HTERT RPE-1 (cell line): Measurements from ENCODE around the gene EGLN1.

Experiments used
- in situ Hi-C: fragments of 300-500 bp; cut with MboI; formaldehyde crosslinking; loops from 4 replicates; pipeline ENCODE4 v1.14.3; 2020; ENCODE audit warnings: low sequenced_read_pairs

The EGLN1 gene

DNA sequence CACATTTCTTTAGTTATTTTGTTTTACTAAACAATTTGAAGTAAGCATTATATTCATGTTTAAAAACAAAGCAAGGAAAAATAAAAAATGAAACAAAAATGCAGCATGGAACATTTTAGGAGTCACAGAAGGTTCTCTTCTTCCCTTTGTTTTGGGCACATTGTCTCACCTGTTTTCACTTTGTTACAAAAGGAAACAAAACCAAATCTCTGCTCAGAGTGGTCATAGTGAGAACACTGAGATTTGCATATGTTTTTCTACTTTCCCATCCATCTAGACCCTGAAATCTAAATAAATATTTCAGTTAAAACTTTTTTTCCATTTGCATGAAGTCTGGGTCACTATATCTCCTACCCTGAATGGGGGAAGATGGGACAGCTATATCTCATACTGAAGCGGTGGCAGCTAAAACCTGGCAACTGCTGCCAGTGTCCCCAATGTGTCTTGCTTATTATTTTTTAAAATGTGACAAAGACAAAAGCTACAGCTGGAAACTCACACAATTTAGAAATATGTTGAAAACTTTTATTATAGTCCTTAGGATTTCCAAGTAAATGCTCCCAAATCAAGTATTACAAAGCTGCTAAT, 87.9 kb downstream of the EGLN1 start:
- in situ Hi-C loops = no loop called here

GRCh38 chr1:231332761-231333160, 89.3 kb downstream of the EGLN1 start:
- in situ Hi-C loops = no loop called here

DNA sequence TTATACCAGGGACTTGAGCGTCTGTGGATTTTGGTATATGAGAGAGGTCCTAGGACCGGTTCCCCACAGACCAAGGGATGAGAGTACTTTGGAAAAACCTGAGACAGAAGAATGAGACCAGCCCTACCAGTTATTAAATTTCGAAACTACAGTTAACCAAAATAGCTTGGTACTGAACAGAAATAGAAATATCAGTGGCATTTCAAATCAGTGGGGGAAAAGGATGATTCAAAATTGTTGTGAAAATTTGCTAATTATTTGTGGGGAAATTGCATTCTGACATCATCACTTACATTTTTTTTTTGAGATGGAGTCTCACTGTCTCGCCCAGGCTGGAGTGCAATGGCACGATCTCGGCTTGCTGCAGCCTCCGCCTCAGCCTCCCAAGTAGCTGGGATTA, 92.6 kb downstream of the EGLN1 start:
- in situ Hi-C loops = no loop called here

DNA sequence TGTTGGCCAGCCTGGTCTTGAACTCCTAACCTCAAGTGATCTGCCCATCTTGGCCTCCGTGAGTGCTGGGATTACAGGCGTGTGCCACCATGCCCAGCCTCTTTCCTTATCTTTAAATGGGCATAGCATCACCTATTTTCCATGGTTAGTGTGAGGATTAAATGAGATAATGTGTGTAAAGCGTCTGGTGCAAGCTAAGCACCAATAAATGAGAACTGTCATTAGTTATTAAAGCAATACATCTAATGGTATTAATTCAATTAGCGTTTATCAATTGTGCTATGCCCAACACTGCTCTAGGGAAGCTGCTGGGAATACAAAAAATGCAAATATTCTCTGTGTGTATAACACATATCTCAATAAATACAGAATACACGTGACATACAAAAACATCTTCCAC, 94.5 kb downstream of the EGLN1 start:
- in situ Hi-C loops = no loop called here

GRCh38 chr1:231326248-231326647, 95.8 kb downstream of the EGLN1 start:
- in situ Hi-C loops = no loop called here

- in situ Hi-C loops = no loop called here
These were observed 97.4 kb downstream of the EGLN1 start for GRCh38 chr1:231324660-231325059.

DNA sequence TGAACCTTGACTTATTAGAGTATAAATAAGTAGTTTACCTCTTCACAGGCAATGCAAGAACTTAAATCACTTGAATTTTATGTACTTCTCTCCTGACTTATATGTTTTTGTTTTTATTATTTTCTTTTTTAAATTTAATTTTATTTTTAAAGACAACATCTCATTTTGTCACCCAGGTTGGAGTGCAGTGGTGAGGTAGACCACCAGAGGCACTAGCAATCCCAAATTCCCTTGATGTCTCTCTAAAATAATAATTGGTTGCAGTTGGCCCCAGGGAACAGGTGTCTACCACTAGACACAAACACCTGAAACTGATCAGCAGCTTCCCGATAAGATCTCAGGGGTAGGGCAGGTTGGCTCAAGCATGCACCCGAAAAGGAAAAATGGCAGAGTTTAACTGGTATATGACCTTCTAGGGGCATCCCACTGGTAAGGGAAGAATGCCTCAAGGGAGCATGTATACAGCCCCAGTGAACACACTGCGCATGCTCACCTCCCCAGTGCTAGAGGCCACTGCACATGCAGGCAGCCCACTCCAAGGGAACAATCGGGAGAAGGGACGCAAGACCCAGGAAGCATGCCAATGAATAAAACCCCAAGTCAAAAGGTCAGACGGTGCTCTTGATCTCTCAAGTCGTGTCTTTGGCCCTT, 99.1 kb downstream of the EGLN1 start:
- in situ Hi-C loops = no loop called here

DNA sequence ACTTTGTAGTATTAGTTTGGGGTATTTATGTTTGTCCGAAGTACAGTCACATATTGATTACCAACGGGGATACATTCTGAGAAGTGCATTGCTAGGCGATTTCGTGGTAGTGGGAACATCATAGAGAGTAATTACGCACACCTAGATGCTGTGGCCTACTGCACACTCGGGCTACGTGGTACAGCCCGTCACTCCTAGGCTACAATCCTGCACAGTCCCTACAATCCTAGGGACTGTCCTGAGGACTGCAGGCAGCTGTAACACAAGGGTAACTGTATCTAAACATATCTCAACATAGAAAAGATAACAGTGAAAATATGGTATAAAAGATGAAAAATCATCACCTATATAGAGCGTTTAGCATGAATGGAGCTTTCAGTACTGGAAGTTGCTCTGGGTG, 103.0 kb downstream of the EGLN1 start:
- in situ Hi-C loops = no loop called here

GRCh38 chr1:231318568-231318967, 103.5 kb downstream of the EGLN1 start:
- in situ Hi-C loops = no loop called here

DNA sequence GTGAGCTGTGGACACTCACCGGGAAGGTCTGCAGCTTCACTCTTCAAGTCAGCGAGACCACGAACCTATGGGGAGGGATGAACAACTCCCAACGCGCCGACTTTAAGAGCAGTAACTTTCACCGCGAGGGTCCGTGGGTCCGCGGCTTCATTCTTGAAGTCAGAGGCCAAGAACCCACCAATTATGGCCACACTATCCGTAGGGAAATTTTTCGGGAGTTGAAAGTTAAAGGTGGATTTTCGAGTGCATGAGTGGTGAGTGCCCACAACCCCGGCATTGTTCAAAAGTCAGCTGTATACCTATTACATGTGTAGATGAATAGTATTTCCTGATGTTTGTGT, 104.1 kb downstream of the EGLN1 start:
- in situ Hi-C loops = no loop called here

DNA sequence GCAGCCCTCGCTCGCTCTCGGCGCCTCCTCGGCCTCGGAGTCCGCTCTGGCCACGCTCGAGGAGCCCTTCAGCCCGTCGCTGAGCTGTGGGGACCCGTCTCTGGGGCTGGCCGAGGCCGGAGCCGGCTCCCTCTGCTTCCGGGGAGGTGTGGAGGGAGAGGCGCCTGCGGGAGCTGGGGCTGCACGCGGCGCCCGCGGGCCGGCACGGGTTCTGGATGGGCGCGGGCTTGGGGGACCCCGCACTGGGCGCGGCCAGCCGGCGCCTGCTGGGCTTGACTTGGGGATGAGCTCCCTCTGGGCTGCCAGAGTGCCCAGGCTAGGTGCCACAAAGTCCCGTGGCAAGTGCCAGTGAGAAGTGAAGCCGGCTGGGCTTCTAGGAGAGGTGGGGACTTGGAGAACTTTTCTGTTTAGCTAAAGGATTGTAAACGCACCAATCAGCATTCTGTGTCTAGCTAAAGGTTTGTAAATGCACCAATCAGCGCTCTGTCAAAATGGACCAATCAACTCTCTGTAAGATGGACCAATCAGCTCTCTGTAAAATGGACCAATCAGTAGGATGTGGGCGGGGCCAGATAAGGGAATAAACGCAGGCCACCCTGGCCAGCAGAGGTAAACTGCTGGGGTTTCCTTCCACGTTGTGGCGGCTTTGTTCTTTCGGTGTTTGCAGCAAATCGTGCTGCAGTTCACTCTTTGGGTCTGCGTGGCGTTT, 104.6 kb downstream of the EGLN1 start:
- in situ Hi-C loops = no loop called here

DNA sequence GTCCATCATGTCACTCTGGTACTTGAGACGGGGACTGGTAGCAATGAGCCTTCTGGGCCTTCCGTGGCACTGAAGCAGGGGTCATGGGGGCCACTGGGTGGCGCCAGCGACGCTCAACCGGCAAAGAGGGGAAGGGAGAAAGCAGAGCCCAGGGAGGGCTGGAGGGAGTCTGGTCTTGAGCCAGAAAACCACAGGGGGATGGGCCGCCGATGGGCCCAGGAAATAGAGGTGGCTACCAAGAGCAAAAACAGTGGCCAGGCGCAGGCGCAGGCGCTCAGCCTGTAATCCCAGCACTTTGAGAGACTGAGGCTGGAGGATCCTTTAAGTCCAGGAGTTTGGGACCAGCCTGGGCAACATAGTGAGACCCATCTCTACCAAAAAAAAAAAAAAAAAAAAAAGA, 106.2 kb downstream of the EGLN1 start:
- in situ Hi-C loops = no loop called here
